BLaER1 (cell line): ENCODE measurements around the gene TCN1.
"Not testable (repeated sequence)": the region's sequence is repeated elsewhere in the genome, so short reads cannot be mapped to it uniquely, and the experiment has no call there.

Experiments used
- H3K27ac ChIP-seq: shearing (Covaris generic); formaldehyde crosslinking; 2 replicates; pipeline ENCODE4 v1.8.1; 2022
- H3K27me3 ChIP-seq: shearing (Covaris generic); formaldehyde crosslinking; 2 replicates; pipeline ENCODE4 v1.8.1; 2022
- H3K36me3 ChIP-seq: shearing (Covaris generic); formaldehyde crosslinking; 2 replicates; pipeline ENCODE4 v1.8.1; 2022
- H3K4me1 ChIP-seq: shearing (Covaris generic); formaldehyde crosslinking; 2 replicates; pipeline ENCODE4 v1.8.1; 2022
- H3K4me2 ChIP-seq: shearing (Covaris generic); formaldehyde crosslinking; 2 replicates; pipeline ENCODE4 v1.8.1; 2022
- H3K4me3 ChIP-seq: shearing (Covaris generic); formaldehyde crosslinking; 2 replicates; pipeline ENCODE4 v1.8.1; 2022
- H3K9ac ChIP-seq: shearing (Covaris generic); formaldehyde crosslinking; 2 replicates; pipeline ENCODE4 v1.8.1; 2022
- H3K9me3 ChIP-seq: shearing (Covaris generic); formaldehyde crosslinking; 2 replicates; pipeline ENCODE4 v1.8.1; 2022
- H4K20me1 ChIP-seq: shearing (Covaris generic); formaldehyde crosslinking; 2 replicates; pipeline ENCODE4 v1.8.1; 2022
- Cebpa-rat ChIP-seq: shearing (Covaris generic); IDR thresholded peaks from 2 replicates; pipeline ENCODE4 v1.8.1; 2022

TCN1 gene, protein sequence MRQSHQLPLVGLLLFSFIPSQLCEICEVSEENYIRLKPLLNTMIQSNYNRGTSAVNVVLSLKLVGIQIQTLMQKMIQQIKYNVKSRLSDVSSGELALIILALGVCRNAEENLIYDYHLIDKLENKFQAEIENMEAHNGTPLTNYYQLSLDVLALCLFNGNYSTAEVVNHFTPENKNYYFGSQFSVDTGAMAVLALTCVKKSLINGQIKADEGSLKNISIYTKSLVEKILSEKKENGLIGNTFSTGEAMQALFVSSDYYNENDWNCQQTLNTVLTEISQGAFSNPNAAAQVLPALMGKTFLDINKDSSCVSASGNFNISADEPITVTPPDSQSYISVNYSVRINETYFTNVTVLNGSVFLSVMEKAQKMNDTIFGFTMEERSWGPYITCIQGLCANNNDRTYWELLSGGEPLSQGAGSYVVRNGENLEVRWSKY

DNA sequence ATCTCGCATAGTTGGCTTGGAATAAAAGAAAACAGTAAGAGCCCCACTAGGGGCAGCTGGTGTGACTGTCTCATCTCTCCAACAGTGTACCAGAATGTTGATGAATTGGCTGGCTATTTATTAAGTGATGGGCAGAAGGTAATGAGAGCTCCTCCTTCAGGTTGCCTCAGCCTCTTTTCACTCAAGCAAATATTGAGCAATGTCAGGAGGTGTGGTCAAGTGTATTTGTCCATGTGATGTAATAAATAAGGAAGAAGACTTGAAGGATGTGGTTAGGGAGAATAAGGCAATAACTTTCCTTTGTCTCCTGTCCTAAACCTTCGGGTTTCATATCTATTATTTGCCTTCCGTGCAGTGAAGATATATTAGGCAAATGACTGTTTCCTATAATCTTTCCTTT, at the start of gene TCN1:
TCN1 (minus strand) TSS at position 91 of the 400 bp plus-strand sequence; CDS start at position 74, 17 bp downstream.
- TF ChIP-seq Cebpa-rat, result peak; percentile 12; the same call in 1 of the 2 replicates
- H3K4me2 ChIP-seq, result no peak within 1 kb of the TSS

DNA sequence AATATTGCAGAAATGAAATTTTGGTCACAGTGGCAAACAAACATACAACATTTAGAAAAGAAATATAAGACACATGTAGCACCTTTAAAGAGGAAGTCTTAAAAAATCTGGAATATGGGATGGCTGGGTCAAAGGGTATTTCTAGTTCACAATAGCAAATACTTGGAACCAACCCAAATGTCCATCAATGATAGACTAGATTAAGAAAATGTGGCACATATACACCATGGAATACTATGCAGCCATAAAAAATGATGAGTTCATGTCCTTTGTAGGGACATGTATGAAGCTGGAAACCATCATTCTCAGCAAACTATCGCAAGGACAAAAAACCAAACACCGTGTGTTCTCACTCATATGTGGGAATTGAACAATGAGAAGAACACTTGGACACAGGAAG, 37.3 kb upstream of the TCN1 start:
- not testable (repeated sequence) for H3K27me3 ChIP-seq, H3K36me3 ChIP-seq, H3K4me2 ChIP-seq, H4K20me1 ChIP-seq, H3K9me3 ChIP-seq, H3K4me3 ChIP-seq, H3K4me1 ChIP-seq, H3K27ac ChIP-seq, H3K9ac ChIP-seq

More for the DNA sequence above, at the start of gene TCN1:
- Histone ChIP-seq H3K9ac (no peak within 1 kb of the TSS), H3K9me3 (no peaks in the 10 kb centered on the region), H3K4me3 (no peak within 1 kb of the TSS), H3K36me3 (no peaks in the 10 kb centered on the region), H4K20me1 (no peaks in the 10 kb centered on the region), H3K27ac (no peak within 1 kb of the TSS), H3K27me3 (no peaks in the 10 kb centered on the region), H3K4me1 (no peaks in the 10 kb centered on the region)

DNA sequence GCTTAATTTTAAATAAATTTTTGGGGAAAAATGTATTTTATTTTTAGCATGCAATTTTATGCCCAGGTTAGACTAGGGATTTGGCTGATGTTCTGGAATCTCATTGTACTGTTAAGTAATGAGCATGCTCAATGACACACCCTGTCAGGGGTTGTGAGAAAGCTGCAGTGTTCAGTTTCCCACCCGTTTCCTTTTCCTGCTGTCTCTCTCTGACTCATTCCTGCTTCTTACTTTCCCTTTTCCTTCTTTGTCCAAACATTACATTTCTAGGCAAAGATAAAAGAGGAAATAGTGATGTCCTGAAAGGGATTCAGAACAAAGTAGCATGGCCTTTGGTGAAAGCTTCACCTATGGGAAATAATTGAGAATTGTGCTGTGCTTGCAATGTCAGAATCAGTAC, 35.0 kb upstream of the TCN1 start:
- Histone ChIP-seq H3K27ac (no peak overlapping the region), H3K4me2 (no peak overlapping the region), H3K9ac (no peak overlapping the region), H3K4me1 (no peaks in the 10 kb centered on the region), H3K4me3 (no peak overlapping the region), H3K27me3 (no peaks in the 10 kb centered on the region), H3K9me3 (peaks cover 6% of the 10 kb centered on the region), H3K36me3 (no peaks in the 10 kb centered on the region), H4K20me1 (no peaks in the 10 kb centered on the region)
- TF ChIP-seq Cebpa-rat, result no peak

DNA sequence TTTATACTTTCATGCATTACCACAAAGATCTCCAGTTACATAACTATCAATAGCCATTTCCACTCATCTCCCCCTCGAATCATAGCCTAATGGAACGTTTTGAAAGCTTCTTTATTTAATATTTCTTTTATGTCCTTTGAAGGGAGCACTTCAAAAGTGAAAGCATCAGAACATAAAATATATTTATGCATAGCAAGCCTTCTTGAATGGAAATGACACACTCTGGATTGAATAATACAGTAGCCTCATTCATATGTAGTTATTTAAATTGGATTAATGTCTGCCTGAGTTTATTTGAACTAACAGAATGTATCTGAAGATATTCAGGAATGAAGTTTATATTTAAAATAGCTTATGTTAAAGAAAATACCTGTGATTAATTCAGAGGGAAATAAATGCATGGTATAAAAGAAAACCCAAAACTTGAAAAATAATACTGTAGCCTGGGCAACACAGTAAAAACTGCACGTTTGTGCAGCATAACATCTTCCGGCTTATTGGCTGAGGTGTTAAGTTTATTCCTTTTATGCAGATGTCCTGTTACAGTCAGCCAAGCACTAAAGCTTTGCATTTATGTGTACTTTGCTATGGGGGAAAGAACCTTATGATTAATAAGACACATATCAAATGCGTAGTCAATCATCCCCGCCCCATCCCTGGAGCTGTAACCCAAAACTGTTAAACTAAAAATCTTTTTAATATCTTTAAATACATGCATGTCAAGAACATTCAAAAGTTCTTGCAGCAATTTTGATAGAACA, 34.3 kb upstream of the TCN1 start:
- Histone ChIP-seq H3K4me3 (no peak overlapping the region), H3K36me3 (no peaks in the 10 kb centered on the region), H4K20me1 (no peaks in the 10 kb centered on the region), H3K9ac (no peak overlapping the region), H3K4me2 (no peak overlapping the region), H3K9me3 (peaks cover 6% of the 10 kb centered on the region), H3K4me1 (no peaks in the 10 kb centered on the region), H3K27me3 (no peaks in the 10 kb centered on the region), H3K27ac (no peak overlapping the region)
- TF ChIP-seq Cebpa-rat, result no peak

DNA sequence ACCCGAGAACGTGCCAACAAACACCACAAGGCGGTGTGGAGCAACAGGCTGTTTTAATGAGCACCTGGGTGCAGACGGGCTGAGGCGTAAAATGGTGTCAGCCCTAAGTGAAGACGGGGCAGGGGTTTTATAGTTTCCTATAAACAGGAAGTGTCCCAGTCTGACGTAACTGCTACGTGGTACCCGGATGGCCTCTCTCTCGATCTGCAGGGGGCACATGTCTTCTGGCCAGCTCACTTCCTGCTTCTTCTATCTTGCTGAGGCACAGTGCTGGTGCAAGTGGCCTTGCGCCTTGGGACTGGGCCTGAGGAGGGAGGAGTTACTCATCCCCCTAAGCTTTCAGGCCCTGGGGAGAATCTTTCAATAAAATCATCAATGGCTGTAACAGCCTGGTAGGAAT, 33.2 kb upstream of the TCN1 start:
- no peaks in the 10 kb centered on the region for H3K36me3 ChIP-seq
- H4K20me1 ChIP-seq, result no peaks in the 10 kb centered on the region
- H3K27me3 ChIP-seq, result no peaks in the 10 kb centered on the region
- no peak overlapping the region for H3K27ac ChIP-seq
- H3K9me3 ChIP-seq, result peaks cover 6% of the 10 kb centered on the region
- H3K4me1 ChIP-seq, result no peaks in the 10 kb centered on the region
- TF ChIP-seq Cebpa-rat, result no peak
- H3K4me2 ChIP-seq, result no peak overlapping the region
- no peak overlapping the region for H3K4me3 ChIP-seq
- no peak overlapping the region for H3K9ac ChIP-seq

DNA sequence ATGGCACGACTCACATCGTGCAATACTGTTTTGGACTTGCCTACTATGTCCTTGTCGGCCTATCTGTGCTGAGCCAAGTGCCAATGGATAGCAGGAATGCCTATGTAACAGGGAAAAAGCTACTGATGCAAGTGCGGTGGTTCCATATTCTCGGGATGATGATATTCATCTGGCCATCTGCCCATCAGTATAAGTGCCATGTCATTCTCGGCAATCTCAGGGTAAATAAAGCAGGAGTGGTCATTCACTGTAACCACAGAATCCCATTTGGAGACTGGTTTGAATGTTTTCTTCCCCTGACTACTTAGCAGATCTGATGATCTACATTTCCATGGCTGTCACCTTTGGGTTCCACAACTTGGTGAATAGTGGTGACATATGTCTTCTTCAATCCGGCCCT, 32.4 kb upstream of the TCN1 start:
- H3K4me2 ChIP-seq, result no peak overlapping the region
- no peak for TF ChIP-seq Cebpa-rat
- no peaks in the 10 kb centered on the region for H3K27me3 ChIP-seq
- H3K9me3 ChIP-seq, result peaks cover 6% of the 10 kb centered on the region
- no peak overlapping the region for H3K27ac ChIP-seq
- H3K4me1 ChIP-seq, result no peaks in the 10 kb centered on the region
- no peak overlapping the region for H3K4me3 ChIP-seq
- H4K20me1 ChIP-seq, result no peaks in the 10 kb centered on the region
- H3K9ac ChIP-seq, result no peak overlapping the region
- H3K36me3 ChIP-seq, result no peaks in the 10 kb centered on the region

DNA sequence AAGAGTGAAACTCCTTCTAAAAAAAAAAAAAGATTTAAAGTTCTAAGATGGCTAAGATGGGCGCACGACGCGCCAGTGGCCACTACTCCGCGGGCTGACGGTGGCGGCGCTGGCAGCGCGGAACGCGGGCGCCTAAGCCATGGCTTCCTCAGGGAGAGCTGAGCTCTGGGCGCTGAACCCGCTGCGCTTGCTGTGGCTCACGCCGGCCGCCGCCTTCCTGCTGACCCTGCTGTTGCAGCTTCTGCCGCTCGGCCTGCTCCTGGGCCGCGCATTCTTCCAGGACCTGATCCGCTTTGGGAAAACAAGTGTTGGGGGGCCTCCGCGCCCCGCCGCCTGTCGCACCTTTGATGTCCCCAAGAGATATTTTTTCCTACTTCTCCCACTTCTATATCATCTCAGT, 31.8 kb upstream of the TCN1 start:
- Histone ChIP-seq H3K36me3 (no peaks in the 10 kb centered on the region), H3K9me3 (peaks cover 6% of the 10 kb centered on the region), H3K27ac (no peak overlapping the region), H3K4me3 (no peak overlapping the region), H3K27me3 (no peaks in the 10 kb centered on the region), H3K4me1 (no peaks in the 10 kb centered on the region), H3K4me2 (no peak overlapping the region), H4K20me1 (no peaks in the 10 kb centered on the region), H3K9ac (no peak overlapping the region)
- no peak for TF ChIP-seq Cebpa-rat

DNA sequence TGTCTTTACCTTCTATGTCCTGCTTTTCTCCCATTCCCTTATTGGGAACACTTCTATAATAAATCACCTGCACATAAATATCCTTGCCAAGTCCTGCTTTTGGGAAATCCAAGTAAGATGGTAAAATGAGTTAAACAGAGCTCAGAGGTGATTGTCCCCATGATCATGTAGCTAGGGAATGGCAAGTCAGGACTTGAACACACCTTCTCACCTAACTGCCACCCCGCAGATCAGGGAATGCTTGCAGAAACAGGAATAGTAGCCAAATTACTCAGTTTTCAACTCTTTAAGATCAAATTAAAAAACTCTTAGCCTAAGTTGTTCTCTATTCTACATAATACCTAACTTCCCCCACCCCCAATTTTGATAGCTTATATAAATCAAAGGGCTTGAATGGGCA, 28.3 kb upstream of the TCN1 start:
- Histone ChIP-seq H3K4me1 (no peaks in the 10 kb centered on the region), H3K36me3 (no peaks in the 10 kb centered on the region), H3K9me3 (peaks cover 16% of the 10 kb centered on the region), H3K4me2 (no peak overlapping the region), H3K27ac (no peak overlapping the region), H3K27me3 (no peaks in the 10 kb centered on the region), H3K9ac (no peak overlapping the region), H3K4me3 (no peak overlapping the region), H4K20me1 (no peaks in the 10 kb centered on the region)
- TF ChIP-seq Cebpa-rat, result no peak

DNA sequence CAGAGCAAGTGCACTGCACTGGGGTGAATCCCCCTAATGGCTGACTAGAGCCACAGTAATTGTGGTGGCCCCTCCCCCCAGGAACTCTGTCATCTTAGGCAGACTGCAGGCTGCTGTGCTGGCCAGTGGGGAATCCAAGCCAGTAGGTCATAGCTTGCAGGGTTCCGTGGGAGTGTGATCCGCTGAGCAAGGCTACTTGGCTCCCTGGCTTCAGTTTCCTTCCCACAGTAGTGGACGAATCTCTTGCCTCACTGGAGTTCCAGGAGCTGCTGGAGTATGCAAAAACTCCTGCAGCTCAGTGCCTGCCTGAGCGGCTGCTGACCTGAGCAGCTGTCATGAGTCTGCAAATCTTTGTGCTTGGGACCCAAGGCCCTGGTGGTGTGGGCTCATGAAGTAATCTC, 25.5 kb upstream of the TCN1 start:
- peaks cover 35% of the 10 kb centered on the region for H3K9me3 ChIP-seq
- no peak overlapping the region for H3K9ac ChIP-seq
- H3K27ac ChIP-seq, result no peak overlapping the region
- H3K4me2 ChIP-seq, result no peak overlapping the region
- no peak for TF ChIP-seq Cebpa-rat
- no peaks in the 10 kb centered on the region for H4K20me1 ChIP-seq
- no peaks in the 10 kb centered on the region for H3K27me3 ChIP-seq
- H3K36me3 ChIP-seq, result no peaks in the 10 kb centered on the region
- H3K4me1 ChIP-seq, result no peaks in the 10 kb centered on the region
- H3K4me3 ChIP-seq, result no peak overlapping the region

DNA sequence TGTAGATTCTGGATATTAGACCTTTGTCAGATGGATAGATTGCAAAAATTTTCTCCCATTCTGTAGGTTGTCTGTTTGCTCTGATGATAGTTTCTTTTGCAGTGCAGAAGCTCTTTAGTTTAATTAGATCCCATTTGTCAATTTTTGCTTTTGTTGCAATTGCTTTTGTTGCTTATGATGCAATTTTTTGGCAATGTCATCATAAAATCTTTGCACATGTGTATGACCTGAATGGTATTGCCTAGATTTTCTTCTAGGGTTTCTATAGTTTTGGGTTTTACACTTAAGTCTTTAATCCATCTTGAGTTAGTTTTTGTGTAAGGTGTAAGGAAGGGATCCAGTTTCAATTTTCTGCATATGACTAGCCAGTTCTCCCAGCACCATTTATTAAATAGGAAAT, 20.9 kb upstream of the TCN1 start:
- H3K4me2 ChIP-seq, H3K4me1 ChIP-seq, H3K27me3 ChIP-seq, H3K4me3 ChIP-seq, H4K20me1 ChIP-seq, H3K27ac ChIP-seq, H3K9ac ChIP-seq, H3K36me3 ChIP-seq: not testable (repeated sequence)
- H3K9me3 ChIP-seq, result peaks cover 37% of the 10 kb centered on the region
